Measurements from ENCODE around the gene PLEKHM1. TPM values are rescaled to one million over a fixed set of nuclear protein-coding genes. Genes with fewer than 3 reads are reported as not detected.

PLEKHM1 gene
- total and polyA plus RNA-seq, 2 of the 4 experiments (the other 2 are of a cell fraction): 4.7 to 16.4 TPM

- BruUV-seq (replicated peaks): no TSS peak
- TF ChIP-seq ELK1 (IDR thresholded peaks at IDR 0.05; ENCODE audit: borderline replicate concordance, low read depth, low read length) (no peak), POLR2A (IDR thresholded peaks at IDR 0.05; ENCODE audit: low read depth, low read length) (no peak), NFE2L2 (IDR thresholded peaks at IDR 0.05; ENCODE audit: low read depth, low read length) (no peak), RAD21 (IDR thresholded peaks at IDR 0.05; ENCODE audit: low read length) (no peak), SMC3 (IDR thresholded peaks at IDR 0.05; ENCODE audit: low read depth, low read length) (no peak), MAFK (IDR thresholded peaks at IDR 0.05; ENCODE audit: low read depth, low read length) (no peak), USF2 (IDR thresholded peaks at IDR 0.05; ENCODE audit: low read depth, low read length) (no peak), CTCF (conservative IDR thresholded peaks at IDR 0.05; ENCODE audit: low read depth, low read length) (no peak), RCOR1 (IDR thresholded peaks at IDR 0.05; ENCODE audit: insufficient replicate concordance, low read length) (no peak), MAZ (IDR thresholded peaks at IDR 0.05; ENCODE audit: borderline replicate concordance, low read depth, low read length) (no peak), CEBPB (IDR thresholded peaks at IDR 0.05; ENCODE audit: low read depth, low read length) (no peak), RFX5 (IDR thresholded peaks at IDR 0.05; ENCODE audit: low read depth, low read length) (no peak), BHLHE40 (IDR thresholded peaks at IDR 0.05; ENCODE audit: low read depth, low read length) (no peak), MXI1 (IDR thresholded peaks at IDR 0.05; ENCODE audit: borderline replicate concordance, low read depth, low read length) (no peak), FOS (IDR thresholded peaks at IDR 0.05; ENCODE audit: low read depth, low read length) (no peak), CHD1 (IDR thresholded peaks at IDR 0.05; ENCODE audit: low read depth, low read length) (no peak)
Measured at GRCh38 chr17:45402916-45403315, 87.6 kb downstream of the PLEKHM1 start.

More at GRCh38 chr17:45402916-45403315, 87.6 kb downstream of the PLEKHM1 start:
- Histone ChIP-seq H3K14ac (replicated peaks; ENCODE audit: low read depth, low read length) (no peak overlapping the region), H3K23ac (ENCODE audit: low read depth, low read length) (no peak overlapping the region), H2AFZ (replicated peaks; ENCODE audit: low read length, poor library complexity) (no peak overlapping the region), H3K4me1 (ENCODE audit: control insufficient read depth, insufficient read depth, low read length) (peaks cover 4% of the 10 kb centered on the region; the same call in 1 of the 2 replicates), H3K56ac (ENCODE audit: extremely low read depth, insufficient read depth, low read length) (no peak overlapping the region), H3K36me3 (ENCODE audit: control insufficient read depth, insufficient read depth, low read length) (no peaks in the 10 kb centered on the region), H4K8ac (ENCODE audit: low read depth in 2 of 2, low read length in 2 of 2) (no peak overlapping the region), H3K27ac (ENCODE audit: insufficient read depth, low read length) (no peak overlapping the region), H3K9ac (ENCODE audit: low read depth, low read length) (no peak overlapping the region), H4K20me1 (ENCODE audit: insufficient read depth, low read length) (no peaks in the 10 kb centered on the region), H4K91ac (ENCODE audit: insufficient read depth, low read depth, low read length) (no peak overlapping the region), H2BK120ac (ENCODE audit: low read depth, low read length) (no peak overlapping the region), H3K4me3 (ENCODE audit: insufficient read depth, low read depth, low read length) (no peak overlapping the region), H4K5ac (ENCODE audit: low read depth, low read length) (no peak overlapping the region), H2BK20ac (ENCODE audit: low read depth, low read length) (no peak overlapping the region), H3K9me3 (ENCODE audit: control insufficient read depth, insufficient read depth, low read length) (no peaks in the 10 kb centered on the region), H3K9me1 (ENCODE audit: insufficient read depth, low read length) (no peaks in the 10 kb centered on the region), H3K4ac (ENCODE audit: low read depth, low read length) (no peak overlapping the region), H2AK5ac (ENCODE audit: low read depth, low read length) (no peak overlapping the region), H2AK9ac (replicated peaks; ENCODE audit: low read depth, low read length, poor library complexity) (no peak overlapping the region), H3K27me3 (ENCODE audit: control insufficient read depth, insufficient read depth, low read length) (peaks cover 26% of the 10 kb centered on the region), H3K4me2 (ENCODE audit: low read depth, low read length) (no peak overlapping the region), H3K79me1 (ENCODE audit: low read depth in 1 of 2, low read length in 2 of 2) (no peaks in the 10 kb centered on the region), H2BK15ac (ENCODE audit: low read depth, low read length) (no peak overlapping the region), H3K18ac (ENCODE audit: low read depth, low read length) (no peak overlapping the region), H2BK5ac (ENCODE audit: low read depth, low read length, poor library complexity, severe bottlenecking) (no peak overlapping the region)
- DNase-seq (no peak), ATAC-seq (ENCODE audit: low read depth) (no peak)
- no CpG with 5 or more reads among the region's 1 CpG for WGBS, 2 experiments (ENCODE audit: extremely low coverage in 2 of 2, insufficient read length in 1 of 2)
- in situ Hi-C loops (cut with MboI; ENCODE audit: low sequenced_read_pairs): loop anchor here (25.0 kb wide), 1 partner anchor 434 kb away; the partner anchor contains the start of gene SPPL2C
- dilution Hi-C loops (cut with HindIII; ENCODE audit: low sequenced_read_pairs, unreplicated experiment): no loop called here
- ChIA-PET CTCF (no interaction called here), POLR2A (ENCODE audit: unreplicated experiment) (no interaction called here)
- intact Hi-C loops (cut with micrococcal nuclease): no loop called here
